SK-N-SH (cell line): Measurements from ENCODE around the gene UBR7. TPM values are rescaled to one million over a fixed set of nuclear protein-coding genes. Genes with fewer than 3 reads are reported as not detected.

Source experiments
- CTCF ChIA-PET: fragments of 300-600, 350-600 bp; formaldehyde crosslinking; extraction: SDS; loops from one replicate; lab custom pipeline; 2021; lab: Yijun Ruan, JAX
- POLR2A ChIA-PET: fragments of 350-600 bp; sonication (Branson Sonifier 250); formaldehyde crosslinking; extraction: SDS; loops from one replicate; lab custom pipeline; 2020; ENCODE audit warnings: antibody characterized with exemption, inconsistent platforms; lab: Yijun Ruan, JAX
- DNase-seq: peaks from one replicate; pipeline ENCODE4 v3.0.0; 2012
- H2AFZ ChIP-seq: fragments of 200-600 bp; sonication (generic); 2 replicates; pipeline ENCODE4 v1.8.1; 2016; ENCODE audit warnings: antibody characterized with exemption, mild to moderate bottlenecking, low read depth
- H3F3A ChIP-seq: fragments of 200-600 bp; sonication (generic); replicated peaks from 2 replicates; pipeline ENCODE3; 2016; ENCODE audit warnings: antibody characterized with exemption, mild to moderate bottlenecking; ENCODE audit not compliant: insufficient read depth
- H3K27ac ChIP-seq, 2 experiments: fragments of 200-500 bp in 1 of 2; fragments of 200-600 bp in 1 of 2; sonication (Bioruptor generic) in 1 of 2; sonication (generic), shearing (Covaris generic) in 1 of 2; 2 replicates each; pipeline versions ENCODE4 v1.5.1 to v1.6.1; 2014 to 2016; ENCODE audit warnings: low read depth in 2 of 2, inconsistent platforms in 1 of 2, low read length in 1 of 2, mild to moderate bottlenecking in 1 of 2, mixed read lengths in 1 of 2
- H3K27me3 ChIP-seq: fragments of 200-600 bp; sonication (generic), shearing (Covaris generic); 2 replicates; pipeline ENCODE4 v1.6.1; 2016; ENCODE audit warnings: mixed run types; ENCODE audit not compliant: insufficient read depth
- H3K36me3 ChIP-seq, 2 experiments: fragments of 200-500 bp in 1 of 2; fragments of 200-600 bp in 1 of 2; sonication (Bioruptor generic) in 1 of 2; sonication (generic) in 1 of 2; replicated peaks in 1 of 2; 2 replicates each; pipeline versions ENCODE3 to v1.5.1; 2014 to 2016; ENCODE audit warnings: low read length in 1 of 2, mild to moderate bottlenecking in 1 of 2; ENCODE audit not compliant: insufficient read depth in 2 of 2, control insufficient read depth in 1 of 2
- H3K4me1 ChIP-seq, 2 experiments: fragments of 200-500 bp in 1 of 2; fragments of 200-600 bp in 1 of 2; sonication (Bioruptor generic) in 1 of 2; sonication (generic), shearing (Covaris generic) in 1 of 2; 2 replicates each; pipeline versions ENCODE4 v1.5.1 to v1.6.1; 2014 to 2016; ENCODE audit warnings: low read depth in 1 of 2, low read length in 1 of 2, mixed run types in 1 of 2; ENCODE audit not compliant: insufficient read depth in 2 of 2, control insufficient read depth in 1 of 2
- H3K4me2 ChIP-seq: fragments of 200-600 bp; sonication (generic), shearing (Covaris generic); 2 replicates; pipeline ENCODE4 v1.6.1; 2017; ENCODE audit warnings: mixed run types
- H3K4me3 ChIP-seq, 2 experiments: fragments of 200-500 bp in 1 of 2; fragments of 200-600 bp in 1 of 2; sonication (Bioruptor generic) in 1 of 2; sonication (generic), shearing (Covaris generic) in 1 of 2; 2 replicates each; pipeline versions ENCODE4 v1.5.1 to v1.8.1; 2014 to 2016; ENCODE audit warnings: low read depth in 2 of 2, inconsistent platforms in 1 of 2, low read length in 1 of 2, mild to moderate bottlenecking in 1 of 2, mixed read lengths in 1 of 2, moderate library complexity in 1 of 2
- H3K79me2 ChIP-seq: fragments of 200-600 bp; sonication (generic); 2 replicates; pipeline ENCODE4 v1.8.1; 2017; ENCODE audit warnings: mild to moderate bottlenecking; ENCODE audit not compliant: insufficient read depth
- H3K9ac ChIP-seq: fragments of 200-600 bp; sonication (generic); 2 replicates; pipeline ENCODE4 v1.6.1; 2017; ENCODE audit warnings: mixed run types
- H3K9me2 ChIP-seq: fragments of 200-600 bp; sonication (generic); 2 replicates; pipeline ENCODE4 v1.6.1; 2017; ENCODE audit warnings: mixed run types
- H3K9me3 ChIP-seq: fragments of 200-600 bp; sonication (generic); 2 replicates; pipeline ENCODE4 v1.6.1; 2017; ENCODE audit warnings: mixed run types, mild to moderate bottlenecking, moderate library complexity
- H4K20me1 ChIP-seq: fragments of 200-600 bp; sonication (generic); 2 replicates; pipeline ENCODE4 v1.6.1; 2017; ENCODE audit warnings: mild to moderate bottlenecking, mixed run types; ENCODE audit not compliant: insufficient read depth
- CTCF ChIP-seq: fragments of 200-600 bp; sonication (generic); IDR thresholded peaks from 2 replicates; pipeline ENCODE4 v1.6.1; 2017; ENCODE audit warnings: antibody characterized with exemption, mild to moderate bottlenecking, moderate library complexity
- FOSL2 ChIP-seq: IDR thresholded peaks from 2 replicates; pipeline ENCODE4 v1.4.0; 2012; ENCODE audit warnings: low read depth, mild to moderate bottlenecking, moderate library complexity, borderline replicate concordance
- MXI1 ChIP-seq: IDR thresholded peaks from 2 replicates; pipeline ENCODE4 v1.6.1; 2012; ENCODE audit warnings: mild to moderate bottlenecking, low read depth, low read length, improper control_type of control experiment
- SMC3 ChIP-seq: IDR thresholded peaks from 2 replicates; pipeline ENCODE4 v1.6.1; 2012; ENCODE audit warnings: low read depth, low read length, improper control_type of control experiment
- TEAD4 ChIP-seq: IDR thresholded peaks from 2 replicates; pipeline ENCODE4 v1.4.0; 2012; ENCODE audit warnings: mild to moderate bottlenecking, borderline replicate concordance; ENCODE audit not compliant: insufficient read depth
- YY1 ChIP-seq: IDR thresholded peaks from 2 replicates; pipeline ENCODE4 v1.4.0; 2012; ENCODE audit warnings: low read depth, mild to moderate bottlenecking
- WGBS: methylation state at CpG from one replicate; pipeline ENCODE4 v1.1.6; 2017; ENCODE audit warnings: low lambda C conversion rate; 5-methylcytosine and 5-hydroxymethylcytosine counted together
- polyA plus RNA-seq, 3 experiments: library from polyadenylated mRNA; depleted of rRNA; stranded (reverse); fragments of >200 nt; gene quantifications; 2 replicates each; pipeline ENCODE4 v1.2.3, GENCODE V29; 2012
- TF ChIP-seq, protein P1 (sequence below): IDR thresholded peaks from 2 replicates; pipeline ENCODE4 v1.6.1; 2012; ENCODE audit warnings: mild to moderate bottlenecking, low read depth, low read length, moderate library complexity

Gene UBR7
- polyA plus RNA-seq, 1 of the 3 experiments (the other 2 are of a cell fraction): 28.2 TPM

GRCh38 chr14:93223565-93223964 lies 16.5 kb downstream of the UBR7 start:
- Histone ChIP-seq H3K9me3 (no peaks in the 10 kb centered on the region), H3K9me2 (no peaks in the 10 kb centered on the region), H3K4me1 (no peaks in the 10 kb centered on the region), H3K79me2 (no peaks in the 10 kb centered on the region), H3K4me2 (no peak overlapping the region), H3K27ac (no peak overlapping the region), H3K4me3 (no peak overlapping the region), H3K9ac (no peak overlapping the region), H2AFZ (no peak overlapping the region), H3F3A (peaks cover 3% of the 10 kb centered on the region), H3K36me3 (peaks cover 38 to 44% of the 10 kb centered on the region in 2 experiments), H3K27me3 (no peaks in the 10 kb centered on the region), H4K20me1 (no peaks in the 10 kb centered on the region)
- 93% methylated on average over 27 of the region's 27 CpGs for WGBS
- DNase-seq: no peak
- TF ChIP-seq MXI1 (no peak), CTCF (no peak)
- ChIA-PET POLR2A (interaction anchor here (0.7 kb wide), 1 partner anchor 407 kb away, joined by 3 read pairs; no protein-coding TSS in a partner anchor), CTCF (interaction anchor here (0.7 kb wide), 1 partner anchor 84 kb away, joined by 3 read pairs; no protein-coding TSS in a partner anchor)

DNA sequence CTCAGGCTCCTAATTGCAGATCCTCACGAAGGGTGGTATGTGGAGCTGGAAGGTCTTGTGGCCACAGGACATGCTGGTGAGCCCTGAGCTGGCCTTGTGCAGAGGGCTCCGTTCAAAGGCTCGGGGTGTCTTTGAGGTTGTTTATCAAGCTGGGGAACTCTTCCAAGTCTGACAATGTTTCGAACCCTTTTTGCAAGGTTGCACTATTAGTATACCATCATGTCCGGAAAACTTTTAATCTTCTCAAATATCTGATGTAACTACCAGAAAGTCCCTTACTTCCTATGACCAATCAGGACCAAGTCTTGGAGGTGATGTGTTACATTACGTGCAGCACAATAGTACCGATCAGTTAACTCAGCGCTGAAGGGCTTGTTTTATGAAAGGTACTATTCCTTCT lies 21.5 kb downstream of the UBR7 start:
- DNase-seq: no peak
- no peak overlapping the region for H3K9ac ChIP-seq
- H3K4me1 ChIP-seq: peaks cover 0 to 12% of the 10 kb centered on the region in 2 experiments; a peak in 1 of 4 replicates
- no peaks in the 10 kb centered on the region for H3K79me2 ChIP-seq
- H3K4me2 ChIP-seq: no peak overlapping the region
- no peaks in the 10 kb centered on the region for H4K20me1 ChIP-seq
- no peak overlapping the region for H3K4me3 ChIP-seq
- CTCF ChIA-PET: interaction anchor here (0.9 kb wide), 1 partner anchor 31 kb away, joined by 3 read pairs; no protein-coding TSS in a partner anchor
- H3K27ac ChIP-seq: no peak overlapping the region
- over 99% methylated on average over 7 of the region's 8 CpGs for WGBS
- no peaks in the 10 kb centered on the region for H3K27me3 ChIP-seq
- no peaks in the 10 kb centered on the region for H3K9me3 ChIP-seq
- peaks cover 17 to 36% of the 10 kb centered on the region in 2 experiments for H3K36me3 ChIP-seq
- POLR2A ChIA-PET: no interaction called here
- TF ChIP-seq YY1: no peak
- no peak for TF ChIP-seq FOSL2
- no peak for TF ChIP-seq SMC3
- H3F3A ChIP-seq: no peaks in the 10 kb centered on the region
- H3K9me2 ChIP-seq: no peaks in the 10 kb centered on the region
- H2AFZ ChIP-seq: no peak overlapping the region

GRCh38 chr14:93230539-93230938 lies 23.5 kb downstream of the UBR7 start:
- Histone ChIP-seq H3K27ac (no peak overlapping the region; a peak in 1 of 4 replicates), H3F3A (no peaks in the 10 kb centered on the region), H4K20me1 (no peaks in the 10 kb centered on the region), H3K79me2 (no peaks in the 10 kb centered on the region), H3K9me3 (no peaks in the 10 kb centered on the region), H3K4me3 (peak overlapping the region in 1 of 2 experiments; percentile 57; a peak in 1 of 4 replicates), H3K27me3 (no peaks in the 10 kb centered on the region), H3K9ac (no peak overlapping the region), H3K4me2 (peak overlapping the region; percentile 90), H3K36me3 (peaks cover 17 to 26% of the 10 kb centered on the region in 2 experiments), H2AFZ (peak overlapping the region; percentile 96; the same call in 1 of the 2 replicates), H3K9me2 (no peaks in the 10 kb centered on the region), H3K4me1 (peaks cover 0 to 12% of the 10 kb centered on the region in 2 experiments; a peak in 1 of 4 replicates)
- DNase-seq: no peak
- 93% methylated on average over 16 of the region's 16 CpGs for WGBS
- ChIA-PET CTCF (interaction anchor here (1.1 to 2.7 kb wide), 7 partner anchors 9 to 388 kb away, joined by 3 to 12 read pairs (median 5); partner anchors contain the start of genes GON7 and UBR7), POLR2A (no interaction called here)
- no peak for TF ChIP-seq CTCF
- no peak for TF ChIP-seq TEAD4
- TF ChIP-seq, protein P1, sequence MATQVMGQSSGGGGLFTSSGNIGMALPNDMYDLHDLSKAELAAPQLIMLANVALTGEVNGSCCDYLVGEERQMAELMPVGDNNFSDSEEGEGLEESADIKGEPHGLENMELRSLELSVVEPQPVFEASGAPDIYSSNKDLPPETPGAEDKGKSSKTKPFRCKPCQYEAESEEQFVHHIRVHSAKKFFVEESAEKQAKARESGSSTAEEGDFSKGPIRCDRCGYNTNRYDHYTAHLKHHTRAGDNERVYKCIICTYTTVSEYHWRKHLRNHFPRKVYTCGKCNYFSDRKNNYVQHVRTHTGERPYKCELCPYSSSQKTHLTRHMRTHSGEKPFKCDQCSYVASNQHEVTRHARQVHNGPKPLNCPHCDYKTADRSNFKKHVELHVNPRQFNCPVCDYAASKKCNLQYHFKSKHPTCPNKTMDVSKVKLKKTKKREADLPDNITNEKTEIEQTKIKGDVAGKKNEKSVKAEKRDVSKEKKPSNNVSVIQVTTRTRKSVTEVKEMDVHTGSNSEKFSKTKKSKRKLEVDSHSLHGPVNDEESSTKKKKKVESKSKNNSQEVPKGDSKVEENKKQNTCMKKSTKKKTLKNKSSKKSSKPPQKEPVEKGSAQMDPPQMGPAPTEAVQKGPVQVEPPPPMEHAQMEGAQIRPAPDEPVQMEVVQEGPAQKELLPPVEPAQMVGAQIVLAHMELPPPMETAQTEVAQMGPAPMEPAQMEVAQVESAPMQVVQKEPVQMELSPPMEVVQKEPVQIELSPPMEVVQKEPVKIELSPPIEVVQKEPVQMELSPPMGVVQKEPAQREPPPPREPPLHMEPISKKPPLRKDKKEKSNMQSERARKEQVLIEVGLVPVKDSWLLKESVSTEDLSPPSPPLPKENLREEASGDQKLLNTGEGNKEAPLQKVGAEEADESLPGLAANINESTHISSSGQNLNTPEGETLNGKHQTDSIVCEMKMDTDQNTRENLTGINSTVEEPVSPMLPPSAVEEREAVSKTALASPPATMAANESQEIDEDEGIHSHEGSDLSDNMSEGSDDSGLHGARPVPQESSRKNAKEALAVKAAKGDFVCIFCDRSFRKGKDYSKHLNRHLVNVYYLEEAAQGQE: no peak
- no peak for TF ChIP-seq MXI1
- TF ChIP-seq FOSL2: no peak
